GM18520 (cell line): ENCODE results near the gene NTF3.

Experiments
- ATAC-seq: cut with Tn5 transposase; IDR thresholded peaks from one replicate; pipeline ENCODE4 v1.9.1; 2021; ENCODE audit not compliant: unreplicated experiment

Gene NTF3

DNA sequence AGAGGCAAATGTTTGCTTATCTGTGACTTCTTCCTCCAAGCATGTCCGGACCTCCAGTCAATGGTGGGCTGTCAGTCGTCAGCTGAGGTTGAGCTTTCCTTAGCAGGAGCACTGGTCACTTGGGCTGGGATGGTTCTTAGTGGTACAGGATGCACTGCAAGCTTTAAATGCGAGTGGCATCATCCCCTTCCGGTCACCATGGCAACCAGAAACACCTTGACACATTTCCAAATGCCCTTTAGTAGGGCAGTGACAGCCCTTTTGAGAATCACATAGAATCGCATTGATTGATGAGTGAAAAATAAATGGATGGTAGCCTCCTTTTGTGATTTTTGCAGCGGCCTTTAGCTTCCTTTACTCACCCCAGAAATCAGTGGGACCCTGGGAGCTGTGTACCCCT, 24.1 kb downstream of the NTF3 start:
- no peak for ATAC-seq

DNA sequence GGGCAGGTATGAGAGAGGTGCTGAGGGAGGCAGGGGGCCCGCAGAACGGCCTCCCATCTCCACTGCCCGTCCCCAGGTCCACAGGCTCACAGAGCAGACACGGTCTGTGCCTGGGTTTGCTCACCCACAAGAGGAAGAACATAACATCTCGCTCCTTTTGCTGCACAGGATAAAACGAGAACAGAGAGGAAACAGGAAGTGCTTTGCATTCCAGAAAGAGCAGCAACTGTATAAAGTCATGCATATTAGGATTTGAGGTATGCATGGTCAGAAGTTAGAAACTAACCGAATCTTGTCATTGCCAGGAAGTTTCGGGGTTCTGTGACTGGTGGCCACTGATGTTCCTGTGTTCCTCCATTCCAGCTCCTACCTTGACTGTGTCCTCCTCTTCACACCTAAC, 25.0 kb downstream of the NTF3 start:
- no peak for ATAC-seq

DNA sequence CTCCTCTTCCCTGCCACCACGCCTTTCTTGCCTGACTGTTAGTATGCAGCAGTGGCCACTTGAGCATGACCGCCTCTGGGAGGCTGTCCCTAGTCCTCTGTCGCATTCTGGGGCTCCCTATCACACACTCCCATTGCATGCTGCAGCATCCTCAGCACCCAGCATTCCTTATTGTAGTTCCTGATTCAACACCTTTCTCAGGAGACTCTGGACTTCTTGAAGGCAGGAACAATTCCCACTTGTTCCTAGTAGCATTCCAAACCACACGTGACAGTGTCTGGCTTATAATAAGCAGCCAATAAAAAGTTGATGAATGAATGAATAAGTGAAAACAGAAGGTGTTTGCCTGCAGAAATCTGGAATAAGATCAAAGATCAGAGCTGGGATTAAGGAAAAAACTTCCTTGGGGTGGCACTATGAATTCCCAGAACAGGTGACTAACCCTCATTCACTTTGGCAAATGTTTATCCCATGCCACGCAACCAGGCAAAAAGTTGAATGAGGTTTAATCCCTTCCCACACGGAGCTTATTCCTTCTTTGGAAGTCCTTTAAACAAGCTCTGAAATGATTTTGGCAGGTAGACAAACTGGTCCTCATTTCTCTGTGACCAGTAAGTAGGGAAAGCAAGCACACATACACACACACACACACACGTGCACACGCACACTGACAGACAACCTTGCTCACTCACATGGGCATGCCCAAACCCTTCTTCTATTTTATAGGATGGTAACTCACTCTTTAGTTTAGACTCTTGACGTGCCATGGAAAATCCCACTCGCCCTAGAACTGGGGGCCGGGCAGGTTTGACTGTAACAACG, 26.5 kb downstream of the NTF3 start:
- no peak for ATAC-seq

DNA sequence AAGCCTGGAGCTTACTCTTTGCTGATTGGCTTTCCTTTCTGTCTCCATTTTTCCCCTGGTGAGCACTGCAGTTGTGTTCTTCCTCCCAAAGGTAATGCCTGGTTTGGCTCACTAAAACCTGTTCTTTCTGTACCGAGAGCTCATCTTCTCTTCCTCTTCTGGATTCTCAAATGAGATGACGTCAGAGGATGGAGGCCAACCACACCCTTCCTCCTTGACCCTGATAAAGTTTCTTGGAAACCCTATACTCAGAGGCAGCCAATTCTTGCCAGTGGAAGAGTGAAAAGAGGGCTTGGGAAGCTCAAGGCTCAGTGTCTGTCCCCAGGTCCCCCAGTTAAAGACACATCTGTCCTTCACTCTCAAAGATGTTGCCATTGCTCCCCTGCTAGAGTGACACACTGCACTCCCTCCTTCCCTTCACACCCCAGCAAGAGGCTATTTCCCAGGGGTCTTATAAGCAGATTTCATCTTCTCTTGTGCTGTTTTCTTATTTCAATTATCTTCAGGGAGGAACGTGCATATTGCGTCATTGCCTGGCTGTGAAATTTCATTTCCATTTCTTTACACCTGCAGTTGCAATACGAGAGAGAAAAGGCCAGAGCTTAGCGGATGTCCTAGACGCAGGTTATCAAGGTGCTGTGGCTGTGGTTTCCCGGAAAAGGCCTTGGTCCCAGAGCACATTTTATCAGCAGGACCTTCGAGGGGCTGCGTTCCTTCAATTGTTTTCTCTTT, 27.3 kb downstream of the NTF3 start:
- ATAC-seq, result no peak

DNA sequence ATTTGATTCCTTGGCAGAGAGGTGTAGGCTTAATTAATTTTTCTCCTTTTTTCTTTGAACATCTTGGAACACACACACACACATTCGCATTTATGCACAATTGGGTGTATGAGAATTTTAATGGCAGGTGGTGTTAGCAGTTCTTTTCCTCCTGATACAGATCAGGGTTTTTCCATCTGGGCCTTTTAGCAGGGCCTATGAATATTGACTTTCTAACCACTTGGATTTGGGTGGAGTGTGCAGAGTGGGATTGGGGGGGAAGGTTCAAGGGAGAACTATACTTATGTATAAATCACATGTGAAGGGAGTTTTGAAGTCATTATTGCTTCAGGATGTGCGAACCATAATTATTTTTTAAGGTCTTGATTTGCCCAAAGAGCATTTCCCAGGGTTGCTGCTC, 28.9 kb downstream of the NTF3 start:
- no peak for ATAC-seq

DNA sequence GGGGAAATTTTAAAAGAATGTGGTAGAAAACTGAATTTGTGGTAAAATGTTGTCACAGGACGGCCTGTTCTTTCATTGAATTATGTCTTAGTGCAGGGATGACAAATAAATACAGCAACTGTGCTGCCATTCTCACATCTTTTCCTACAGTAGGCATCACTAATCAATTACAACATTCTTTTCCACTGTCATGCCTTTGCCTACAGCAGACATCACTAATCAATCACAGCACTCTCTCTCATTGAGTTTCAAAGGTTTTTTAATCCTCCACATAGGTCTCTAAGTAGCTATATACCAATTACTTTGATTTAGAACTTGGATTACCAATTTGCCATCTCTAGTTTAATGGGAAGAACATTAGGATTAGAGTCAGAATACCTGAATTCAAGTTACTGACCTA, 30.1 kb downstream of the NTF3 start:
- ATAC-seq, result no peak

DNA sequence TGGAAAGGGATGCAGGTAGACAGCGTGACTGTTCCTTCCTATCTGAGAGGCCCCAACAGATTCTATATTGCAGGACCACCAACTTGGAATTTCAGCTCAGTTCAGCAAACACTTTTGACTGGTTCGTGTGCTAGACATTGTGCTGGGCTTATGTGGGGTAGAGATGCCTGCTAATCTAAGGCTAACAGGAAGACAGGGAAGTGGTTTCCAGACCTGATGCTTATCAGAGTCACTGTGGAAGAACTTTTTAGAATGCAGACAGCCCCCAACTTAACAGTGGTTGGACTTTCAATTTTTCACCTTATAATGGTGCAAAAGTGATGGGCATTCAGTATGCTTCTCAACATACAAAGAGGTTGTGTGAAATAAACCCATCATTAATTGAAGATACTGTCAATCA, 32.2 kb downstream of the NTF3 start:
- no peak for ATAC-seq

DNA sequence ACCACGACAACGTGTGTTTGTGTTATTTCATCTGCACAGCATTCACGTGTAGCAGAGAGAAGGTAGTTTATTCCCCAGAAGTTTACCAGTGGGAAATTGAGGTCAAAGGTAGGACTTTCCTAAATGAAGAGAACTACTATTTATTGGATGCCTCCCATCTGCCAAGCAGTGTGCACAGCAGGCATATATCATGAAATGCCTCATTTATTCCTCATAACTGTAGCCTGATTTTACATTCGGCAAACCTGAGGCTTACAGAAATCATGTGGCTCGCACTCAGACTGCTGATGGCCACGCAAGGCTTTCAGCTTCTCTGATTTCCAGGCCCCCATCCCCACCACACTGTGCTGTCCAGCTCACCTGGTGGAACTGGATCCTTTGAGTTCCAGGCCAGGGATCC, 33.5 kb downstream of the NTF3 start:
- no peak for ATAC-seq

DNA sequence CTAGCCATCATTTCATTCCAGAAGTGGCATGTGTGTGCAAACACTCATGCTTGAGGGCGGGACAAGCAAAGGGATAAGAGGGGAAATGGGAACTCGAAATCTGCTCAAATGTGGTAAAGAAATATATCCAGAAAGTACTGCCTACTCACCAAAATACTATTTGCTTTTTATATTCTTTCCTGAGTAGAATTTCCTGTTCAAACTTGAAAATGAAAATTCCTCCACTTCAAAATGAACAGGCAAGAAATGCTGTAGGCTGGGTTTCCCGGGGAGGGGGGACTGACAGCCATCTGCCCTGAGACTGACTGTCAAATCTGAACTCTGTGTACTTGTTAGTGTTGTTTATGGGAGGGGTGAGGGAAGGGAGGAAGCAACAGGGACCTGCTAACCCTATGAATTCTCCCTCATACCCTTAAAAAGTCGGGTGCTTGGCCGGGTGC, 34.6 kb downstream of the NTF3 start:
- no peak for ATAC-seq

DNA sequence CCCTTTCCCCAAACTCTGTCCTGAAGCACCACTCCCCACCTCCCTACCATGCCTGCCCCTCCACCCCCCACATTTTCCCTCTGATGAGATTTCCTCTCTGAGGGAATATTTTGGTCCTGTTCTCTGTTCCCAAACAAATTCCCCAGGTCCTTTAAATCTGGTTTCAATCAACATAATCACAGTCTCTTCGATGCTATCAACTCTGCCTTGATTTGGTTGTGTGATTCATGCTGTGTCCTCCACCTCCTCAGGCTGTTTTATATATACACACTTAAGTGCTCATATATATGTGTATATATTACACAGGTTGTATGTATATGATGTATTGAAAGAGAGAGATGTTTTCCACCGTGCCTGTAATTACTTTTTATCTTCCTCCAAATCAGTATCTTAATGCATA, 36.0 kb downstream of the NTF3 start:
- ATAC-seq, result no peak

DNA sequence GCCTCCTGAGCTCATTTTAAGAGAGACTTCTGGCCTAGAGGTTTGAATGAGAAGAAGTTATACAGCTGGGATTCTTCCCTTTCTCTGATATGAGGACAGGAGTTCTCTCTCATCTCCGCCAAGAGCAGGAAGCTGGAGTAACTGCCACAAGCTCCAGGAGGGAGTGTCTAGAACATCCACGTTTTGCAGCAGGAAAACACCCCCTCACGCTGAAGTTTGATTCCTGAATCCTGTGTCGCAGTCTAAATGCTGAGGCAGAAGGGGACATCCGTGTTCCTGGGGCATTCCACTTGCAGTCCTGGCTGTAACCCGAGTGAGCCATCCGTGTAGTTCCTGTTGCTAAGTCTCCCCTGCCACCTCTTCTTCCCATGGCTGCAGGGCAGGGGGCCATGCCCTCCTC, 38.3 kb downstream of the NTF3 start:
- no peak for ATAC-seq

DNA sequence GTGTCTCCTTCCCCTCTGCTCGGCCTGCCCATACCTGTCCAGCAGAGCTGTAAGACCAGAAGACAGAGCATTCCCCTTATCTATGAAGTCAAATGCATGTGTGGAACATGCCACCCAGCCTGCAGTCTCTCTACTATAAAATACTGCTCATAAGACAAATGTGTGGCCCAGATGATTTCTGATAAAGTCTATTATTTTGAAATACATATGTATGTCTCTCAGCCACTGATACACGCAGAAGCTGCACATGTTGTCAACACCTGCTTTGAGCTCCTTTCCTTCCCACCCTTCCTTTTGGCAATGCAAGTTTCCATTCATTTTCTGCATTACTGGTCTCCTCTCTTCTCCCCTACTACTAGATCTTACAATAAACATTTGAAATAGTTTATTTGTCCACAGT, 38.8 kb downstream of the NTF3 start:
- no peak for ATAC-seq

DNA sequence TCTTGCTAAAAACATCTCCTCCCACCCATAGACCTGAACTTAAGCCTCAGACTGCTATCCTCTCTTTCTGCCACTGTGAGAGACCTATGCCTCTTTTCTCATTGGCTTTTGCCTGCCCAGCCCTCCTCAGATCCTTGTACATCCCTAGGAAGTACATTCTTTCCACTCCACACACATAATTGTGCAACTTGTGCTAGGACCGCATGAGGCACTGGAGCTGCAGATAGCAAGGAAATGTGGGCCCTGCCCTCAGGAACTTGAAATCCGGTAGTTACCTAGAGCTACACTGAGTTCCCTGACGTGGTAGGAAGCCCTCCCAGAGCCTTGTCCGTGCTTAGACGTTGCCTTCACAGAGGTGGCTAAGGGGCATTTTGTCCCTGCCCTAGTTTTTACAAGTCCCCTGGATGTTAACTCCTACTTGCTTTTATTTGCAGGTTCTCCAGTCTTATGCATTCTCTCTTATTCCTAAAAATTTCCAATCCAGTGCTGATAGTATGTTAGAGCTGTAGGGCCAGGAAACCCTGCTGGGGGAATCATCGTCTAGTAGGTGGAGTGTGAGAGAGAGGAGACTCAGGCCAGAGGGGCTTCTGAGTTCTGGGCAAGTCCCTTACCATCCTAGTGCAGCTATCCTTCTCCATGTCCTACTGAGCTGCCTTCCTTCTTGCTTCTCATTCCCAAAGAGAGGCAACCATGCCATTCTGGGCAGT, 41.3 kb downstream of the NTF3 start:
- ATAC-seq, result no peak

DNA sequence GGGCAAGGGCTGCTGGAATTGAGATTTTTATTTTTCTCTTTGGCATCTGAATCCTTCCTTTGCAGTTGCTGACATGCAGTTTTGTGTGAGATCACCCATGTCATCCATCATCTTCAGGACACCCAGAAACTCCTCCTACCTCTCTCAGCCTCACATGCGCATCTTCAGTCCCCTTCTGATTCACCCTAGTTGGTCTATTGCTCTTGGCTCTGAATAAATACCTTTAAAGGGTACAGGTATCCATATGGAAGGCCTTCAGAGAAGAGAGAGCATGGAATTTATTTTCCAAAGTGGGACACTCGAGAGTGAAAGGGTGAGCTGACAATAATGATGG, 41.8 kb downstream of the NTF3 start:
- ATAC-seq, result no peak

DNA sequence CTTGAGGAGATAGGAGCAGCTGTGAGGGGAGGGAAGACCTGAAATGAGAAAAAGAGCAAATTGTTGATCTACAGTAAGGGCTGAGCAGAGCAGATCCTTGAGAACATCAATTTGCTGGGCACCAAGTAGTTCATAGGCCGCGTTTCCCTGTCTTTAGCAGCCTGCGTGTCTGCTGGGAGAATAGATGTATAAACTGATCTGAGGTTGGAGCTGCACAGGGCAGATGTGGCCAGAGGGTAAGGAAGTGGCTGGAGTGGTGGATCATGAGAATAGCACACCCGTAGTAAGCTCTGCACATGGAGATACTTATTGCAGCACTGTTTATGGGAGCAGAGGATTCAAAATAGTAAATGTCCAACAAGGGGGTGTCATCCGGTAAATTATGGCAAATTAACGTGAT, 44.4 kb downstream of the NTF3 start:
- no peak for ATAC-seq

DNA sequence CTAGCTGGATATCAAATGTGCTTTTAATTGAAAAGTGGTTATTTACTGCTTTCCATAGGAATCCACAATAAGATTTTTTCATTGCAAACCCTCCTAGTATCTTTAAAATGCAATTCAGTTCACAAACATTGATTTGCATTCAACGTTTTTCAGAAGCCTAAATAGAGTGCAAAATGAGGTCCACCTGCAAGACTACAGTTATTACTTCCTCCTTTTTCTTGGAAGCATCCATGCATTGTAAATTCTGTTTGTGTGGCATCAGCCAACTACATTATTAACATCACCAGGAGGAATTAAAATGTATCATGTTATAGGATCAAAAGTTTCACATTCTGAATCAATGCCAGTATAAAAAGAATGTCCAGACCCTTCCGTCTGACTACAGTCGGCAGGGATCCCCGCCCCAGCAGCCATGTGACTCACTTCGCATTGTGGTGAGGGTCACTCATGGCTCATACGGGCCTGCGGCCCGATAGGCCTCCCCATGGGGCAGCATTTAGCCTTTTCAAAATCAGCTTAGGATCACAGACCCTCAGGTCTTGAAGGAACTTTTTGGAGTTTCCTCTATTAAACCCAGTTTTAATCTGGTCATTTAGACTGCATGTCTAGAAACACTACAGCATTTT, 46.3 kb downstream of the NTF3 start:
- ATAC-seq, result no peak

DNA sequence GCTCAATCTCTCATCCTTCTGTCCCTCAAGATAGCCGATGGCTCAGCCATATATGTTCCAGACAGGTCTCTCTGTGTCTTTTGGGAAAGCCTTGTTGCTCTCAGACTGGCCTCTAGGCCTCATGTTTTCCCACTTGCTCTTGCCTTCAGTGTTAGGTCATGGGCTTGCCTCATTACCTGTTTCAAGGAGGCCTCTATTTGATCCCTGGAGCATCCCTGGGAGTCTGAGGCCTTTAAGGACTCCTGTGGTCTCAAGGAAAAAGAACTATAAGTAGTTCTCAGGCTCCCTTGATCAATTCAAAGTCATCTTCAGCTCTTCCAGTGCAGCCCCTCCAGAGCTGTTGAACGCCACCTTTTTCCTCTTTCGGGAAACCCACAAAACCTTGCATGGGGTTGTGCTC, 47.9 kb downstream of the NTF3 start:
- ATAC-seq, result no peak

DNA sequence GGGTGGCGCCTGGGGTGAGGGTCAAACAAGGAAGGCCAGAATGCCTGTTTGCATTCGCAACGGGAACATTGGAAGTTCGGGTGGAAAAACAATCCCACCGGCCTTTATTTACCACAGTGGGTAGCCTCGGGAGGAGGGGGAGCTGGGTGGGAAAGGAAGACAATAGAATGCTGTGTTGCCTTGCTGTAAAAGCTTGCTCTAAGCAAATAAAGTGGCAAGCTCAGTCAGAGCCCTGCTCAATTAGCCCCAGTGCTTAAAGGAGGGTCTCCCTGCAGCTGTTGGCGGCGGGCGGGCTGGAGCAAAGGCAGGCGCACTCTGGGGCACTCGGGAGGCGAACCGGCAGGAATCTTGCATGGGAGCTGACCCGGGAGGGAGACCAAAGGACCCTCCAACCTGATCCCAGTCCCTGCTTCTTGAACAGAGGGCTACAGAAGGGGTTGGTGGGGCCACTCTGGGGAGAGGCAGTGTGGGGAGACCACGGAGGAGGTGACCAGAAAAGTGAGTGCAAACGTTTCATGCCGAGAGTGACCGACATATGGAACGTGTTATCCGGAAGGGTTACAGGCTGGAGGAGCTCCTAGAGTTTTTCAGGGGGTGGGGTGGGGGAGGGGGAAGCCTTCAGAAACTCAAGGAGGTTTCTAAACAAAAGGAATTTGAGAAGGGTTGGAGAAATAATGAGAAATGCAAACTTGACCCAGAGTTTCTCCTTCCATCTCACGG, 48.5 kb downstream of the NTF3 start:
- no peak for ATAC-seq

DNA sequence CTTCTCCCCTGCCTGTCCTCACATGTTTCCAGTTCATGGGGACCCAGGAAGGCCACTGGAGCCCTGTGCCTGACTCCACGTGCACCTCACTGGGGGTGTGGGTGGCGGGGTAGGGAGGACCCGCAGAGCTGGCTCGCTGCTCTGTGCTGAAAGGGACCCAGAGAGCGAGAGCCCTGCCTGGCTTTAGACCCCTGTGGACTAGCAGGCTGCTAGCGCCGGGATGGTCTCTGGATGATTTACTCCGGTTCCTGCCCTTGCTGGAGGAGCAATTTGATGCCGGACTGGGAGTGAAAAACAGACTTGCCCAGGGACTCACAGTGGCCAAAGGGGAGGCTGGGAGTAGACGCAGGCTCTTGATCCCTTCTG, 49.0 kb downstream of the NTF3 start:
- ATAC-seq, result no peak

DNA sequence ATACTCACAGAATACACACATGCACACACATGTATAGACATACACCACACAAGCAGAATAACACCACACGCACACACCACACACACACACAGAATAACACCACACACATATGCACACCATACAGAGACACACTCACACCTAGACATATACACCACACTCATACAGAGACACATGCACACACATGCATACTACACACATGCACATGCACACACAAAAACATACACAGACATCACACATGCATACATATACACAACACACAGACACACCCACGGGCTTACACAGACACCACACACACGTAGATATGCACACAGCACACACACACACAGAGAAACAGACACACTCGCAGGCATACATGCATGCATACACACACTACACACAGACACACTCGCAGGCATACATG, 49.7 kb downstream of the NTF3 start:
- no peak for ATAC-seq

DNA sequence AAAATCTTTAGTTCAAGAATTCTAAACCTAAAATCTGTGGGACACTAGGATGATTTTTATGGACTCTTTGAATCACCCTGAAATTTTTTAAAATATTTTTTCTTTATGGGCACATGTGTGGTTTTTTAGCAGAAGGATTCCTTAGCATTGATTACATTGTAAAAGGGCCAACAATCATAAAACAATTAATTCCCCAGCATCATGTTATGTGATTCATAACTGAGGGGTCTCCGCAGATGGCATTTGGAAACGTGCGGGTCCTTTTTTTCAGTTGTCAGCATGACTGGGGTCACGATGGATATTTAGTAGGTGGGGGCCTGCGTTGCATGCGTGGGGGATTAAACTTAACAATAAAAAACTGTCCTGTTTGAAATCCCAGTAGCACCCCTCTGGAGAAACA, 52.5 kb downstream of the NTF3 start:
- ATAC-seq, result no peak
